GM12878 (cell line): ENCODE data around the gene CPHXL2. TPM values are rescaled to one million over a fixed set of nuclear protein-coding genes. Genes with fewer than 3 reads are reported as not detected.

ENCODE experiments used
- ATAC-seq: fragments of 200-7000 bp; cut with Tn5 transposase; 3 replicates; pipeline ENCODE4 v1.9.1; 2020; ENCODE audit warnings: mild to moderate bottlenecking, moderate library complexity
- BruUV-seq: library from RNA; stranded (reverse); fragments of 400-500 nt; replicated peaks from 2 replicates; lab custom pipeline; 2021; lab: Mats Ljungman, UMichigan
- CTCF ChIA-PET: fragments of 300-600 bp; sonication (Branson Sonifier 250); formaldehyde crosslinking; extraction: SDS; loops from one replicate; lab custom pipeline; 2021; ENCODE audit warnings: inconsistent platforms; lab: Yijun Ruan, JAX
- POLR2A ChIA-PET: fragments of 350-600 bp; formaldehyde crosslinking; extraction: SDS; loops from one replicate; lab custom pipeline; 2021; ENCODE audit warnings: inconsistent platforms; lab: Charles Lee
- RAD21 ChIA-PET: fragments of 300-600 bp; sonication (Branson Sonifier 250); formaldehyde crosslinking; loops from one replicate; lab custom pipeline; 2023; ENCODE audit warnings: antibody characterized with exemption; ENCODE audit not compliant: unreplicated experiment; lab: Charles Lee
- SMC1A ChIA-PET: fragments of 300-600 bp; sonication (Branson Sonifier 250); formaldehyde crosslinking; loops from one replicate; lab custom pipeline; 2023; ENCODE audit not compliant: unreplicated experiment, uncharacterized antibody; lab: Charles Lee
- DNase-seq: peaks from one replicate; pipeline ENCODE4 v3.0.0-alpha.2; 2011; ENCODE audit warnings: low read depth, low spot score
- FAIRE-seq: peaks from 3 replicates; lab custom pipeline; 2011; peaks lifted over from hg19 to GRCh38; lab: Jason Lieb, UNC
- H2AFZ ChIP-seq: 2 replicates; pipeline ENCODE4 v1.6.0; 2011; ENCODE audit warnings: low read depth, low read length, control low read depth; ENCODE audit not compliant: control insufficient read depth
- H3K27ac ChIP-seq: 2 replicates; pipeline ENCODE4 v1.5.1; 2011; ENCODE audit warnings: control low read depth; ENCODE audit not compliant: control insufficient read depth, insufficient read depth
- H3K27me3 ChIP-seq, 2 experiments: replicated peaks in 1 of 2; 2 replicates each; pipeline versions ENCODE4 v1.6.0 to v1.6.1; 2011; ENCODE audit warnings: low read length in 1 of 2; ENCODE audit not compliant: control insufficient read depth in 2 of 2, insufficient read depth in 2 of 2
- H3K36me3 ChIP-seq, 2 experiments: 2 replicates each; pipeline ENCODE4 v1.5.1; 2011; ENCODE audit warnings: low read length in 1 of 2; ENCODE audit not compliant: control insufficient read depth in 2 of 2, insufficient read depth in 2 of 2
- H3K4me1 ChIP-seq: 2 replicates; pipeline ENCODE4 v1.6.1; 2011; ENCODE audit warnings: mild to moderate bottlenecking, low read length, moderate library complexity, mixed read lengths; ENCODE audit not compliant: control insufficient read depth, insufficient read depth
- H3K4me2 ChIP-seq: 2 replicates; pipeline ENCODE4 v1.6.0; 2011; ENCODE audit warnings: control low read depth; ENCODE audit not compliant: control insufficient read depth, insufficient read depth
- H3K4me3 ChIP-seq: fragments of 200-600 bp; sonication (generic); 2 replicates; pipeline ENCODE4 v1.5.1; 2016
- H3K79me2 ChIP-seq: 2 replicates; pipeline ENCODE4 v1.6.0; 2011; ENCODE audit warnings: low read length; ENCODE audit not compliant: control insufficient read depth, insufficient read depth
- H3K9ac ChIP-seq: 2 replicates; pipeline ENCODE4 v1.8.0; 2011; ENCODE audit warnings: low read length, control low read depth, mixed read lengths; ENCODE audit not compliant: control insufficient read depth, insufficient read depth
- H3K9me3 ChIP-seq: replicated peaks from 3 replicates; pipeline ENCODE4 v1.5.1; 2011; ENCODE audit warnings: mild to moderate bottlenecking, low read length; ENCODE audit not compliant: control insufficient read depth, insufficient read depth
- H4K20me1 ChIP-seq: 2 replicates; pipeline ENCODE4 v1.6.0; 2011; ENCODE audit not compliant: control insufficient read depth, insufficient read depth
- JUND ChIP-seq: IDR thresholded peaks from 2 replicates; pipeline ENCODE4 v1.6.1; 2012; ENCODE audit warnings: low read depth, mild to moderate bottlenecking, low read length, improper control_type of control experiment, moderate library complexity
- KLF5 ChIP-seq: fragments of 450-650 bp; IDR thresholded peaks from 2 replicates; pipeline ENCODE4 v1.6.1; 2014; ENCODE audit warnings: mild to moderate bottlenecking; ENCODE audit not compliant: partially characterized antibody
- POLR2AphosphoS2 ChIP-seq: IDR thresholded peaks from 2 replicates; pipeline ENCODE4 v1.6.1; 2011; ENCODE audit warnings: low read depth, mild to moderate bottlenecking, low read length, improper control_type of control experiment, moderate library complexity
- SP1 ChIP-seq: IDR thresholded peaks from one replicate; pipeline ENCODE4 v1.6.1; 2011; ENCODE audit warnings: low read depth, low read length
- WGBS: methylation state at CpG from one replicate; pipeline ENCODE4 v1.1.6; 2016; ENCODE audit warnings: low lambda C conversion rate; ENCODE audit not compliant: insufficient replicate concordance, insufficient coverage; ENCODE audit errors: missing lambda C conversion rate; 5-methylcytosine and 5-hydroxymethylcytosine counted together
- in situ Hi-C: fragments of 300-500 bp; cut with MboI; formaldehyde crosslinking; loops from 9 replicates; pipeline ENCODE4 v1.14.3; 2018; ENCODE audit warnings: mixed read lengths
- intact Hi-C: fragments of 100-400 bp; cut with micrococcal nuclease; formaldehyde crosslinking; loops from one replicate; pipeline ENCODE4 v1.14.2; 2022; ENCODE audit not compliant: unreplicated experiment
- polyA plus RNA-seq, 11 experiments: library from polyadenylated mRNA; depleted of rRNA in 4 of 11; unstranded in 6 of 11; stranded (reverse) in 5 of 11; fragments of >200 nt; fragmentation: Nextera tagmentation in 4 of 11; fragmentation: Illumina TruSeq in 1 of 11; extraction: Ambion mirVana in 4 of 11; extraction: Trizol in 1 of 11; gene quantifications; 1 replicate in 1 of 11; 2 replicates in 10 of 11; pipeline versions ENCODE4 v1.2.1 to v1.2.3, GENCODE V29; 2011 to 2016; ENCODE audit warnings: inconsistent platforms in 2 of 11, missing spikeins in 2 of 11, low read depth in 1 of 11
- total RNA-seq, 4 experiments: library from RNA; depleted of rRNA in 3 of 4; stranded (reverse); fragments of >200 nt in 3 of 4; fragmentation: Illumina TruSeq in 1 of 4; extraction: Trizol in 1 of 4; gene quantifications; 2 replicates each; pipeline versions ENCODE4 v1.2.1 to v1.2.3, GENCODE V29; 2013 to 2021
- TF ChIP-seq, protein P1 (sequence below): IDR thresholded peaks from 2 replicates; pipeline ENCODE4 v1.6.1; 2011; ENCODE audit warnings: borderline replicate concordance, low read depth, mild to moderate bottlenecking, moderate library complexity, mixed read lengths, low read length; ENCODE audit not compliant: insufficient read depth; ENCODE audit errors: extremely low read length
- TF ChIP-seq, protein P2 (sequence below): fragments of 450-650 bp; formaldehyde crosslinking; IDR thresholded peaks from 2 replicates; pipeline ENCODE4 v1.5.0; 2022; ENCODE audit warnings: mild to moderate bottlenecking, missing genetic modification characterization

Gene CPHXL2
- total and polyA plus RNA-seq, 10 of the 15 experiments (the other 5 are each of a cell fraction or from before 2014, with no cell fraction given), result not detected

DNA sequence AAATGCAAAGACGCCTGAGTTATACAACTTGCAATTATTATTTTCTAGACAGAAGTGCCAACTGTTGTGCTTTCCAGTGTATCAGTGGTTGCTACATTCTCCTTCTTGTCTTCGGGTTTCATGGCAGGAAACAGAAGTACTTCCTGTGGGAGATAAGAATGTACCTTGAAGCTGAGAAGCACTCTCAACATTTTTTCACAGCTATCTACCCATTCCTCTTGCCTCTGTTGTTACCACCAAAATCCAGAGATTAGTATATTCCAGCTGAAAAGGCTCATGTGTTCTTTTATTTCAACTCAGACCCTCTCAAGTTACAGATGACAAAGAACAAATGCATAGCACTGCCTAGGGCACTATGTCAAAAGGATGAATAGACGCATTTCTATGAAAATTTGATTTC, 49.0 kb downstream of the CPHXL2 start:
- no peaks in the 10 kb centered on the region for H3K9me3 ChIP-seq
- H3K9ac ChIP-seq, result no peak overlapping the region
- H3K79me2 ChIP-seq, result peaks cover 2% of the 10 kb centered on the region
- ChIA-PET SMC1A (no interaction called here), RAD21 (no interaction called here), POLR2A (no interaction called here), CTCF (no interaction called here)
- H3K27ac ChIP-seq, result no peak overlapping the region
- no peaks in the 10 kb centered on the region for H4K20me1 ChIP-seq
- intact Hi-C loops, result no loop called here
- in situ Hi-C loops, result loop anchor here (10.0 kb wide), 1 partner anchor 163 kb away; the partner anchor contains the start of gene TMEM170A
- H3K4me3 ChIP-seq, result no peak overlapping the region
- TF ChIP-seq SP1 (no peak), POLR2AphosphoS2 (no peak), KLF5 (no peak), JUND (no peak)
- TF ChIP-seq, protein P1, sequence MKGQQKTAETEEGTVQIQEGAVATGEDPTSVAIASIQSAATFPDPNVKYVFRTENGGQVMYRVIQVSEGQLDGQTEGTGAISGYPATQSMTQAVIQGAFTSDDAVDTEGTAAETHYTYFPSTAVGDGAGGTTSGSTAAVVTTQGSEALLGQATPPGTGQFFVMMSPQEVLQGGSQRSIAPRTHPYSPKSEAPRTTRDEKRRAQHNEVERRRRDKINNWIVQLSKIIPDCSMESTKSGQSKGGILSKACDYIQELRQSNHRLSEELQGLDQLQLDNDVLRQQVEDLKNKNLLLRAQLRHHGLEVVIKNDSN, result no peak
- TF ChIP-seq, protein P2, sequence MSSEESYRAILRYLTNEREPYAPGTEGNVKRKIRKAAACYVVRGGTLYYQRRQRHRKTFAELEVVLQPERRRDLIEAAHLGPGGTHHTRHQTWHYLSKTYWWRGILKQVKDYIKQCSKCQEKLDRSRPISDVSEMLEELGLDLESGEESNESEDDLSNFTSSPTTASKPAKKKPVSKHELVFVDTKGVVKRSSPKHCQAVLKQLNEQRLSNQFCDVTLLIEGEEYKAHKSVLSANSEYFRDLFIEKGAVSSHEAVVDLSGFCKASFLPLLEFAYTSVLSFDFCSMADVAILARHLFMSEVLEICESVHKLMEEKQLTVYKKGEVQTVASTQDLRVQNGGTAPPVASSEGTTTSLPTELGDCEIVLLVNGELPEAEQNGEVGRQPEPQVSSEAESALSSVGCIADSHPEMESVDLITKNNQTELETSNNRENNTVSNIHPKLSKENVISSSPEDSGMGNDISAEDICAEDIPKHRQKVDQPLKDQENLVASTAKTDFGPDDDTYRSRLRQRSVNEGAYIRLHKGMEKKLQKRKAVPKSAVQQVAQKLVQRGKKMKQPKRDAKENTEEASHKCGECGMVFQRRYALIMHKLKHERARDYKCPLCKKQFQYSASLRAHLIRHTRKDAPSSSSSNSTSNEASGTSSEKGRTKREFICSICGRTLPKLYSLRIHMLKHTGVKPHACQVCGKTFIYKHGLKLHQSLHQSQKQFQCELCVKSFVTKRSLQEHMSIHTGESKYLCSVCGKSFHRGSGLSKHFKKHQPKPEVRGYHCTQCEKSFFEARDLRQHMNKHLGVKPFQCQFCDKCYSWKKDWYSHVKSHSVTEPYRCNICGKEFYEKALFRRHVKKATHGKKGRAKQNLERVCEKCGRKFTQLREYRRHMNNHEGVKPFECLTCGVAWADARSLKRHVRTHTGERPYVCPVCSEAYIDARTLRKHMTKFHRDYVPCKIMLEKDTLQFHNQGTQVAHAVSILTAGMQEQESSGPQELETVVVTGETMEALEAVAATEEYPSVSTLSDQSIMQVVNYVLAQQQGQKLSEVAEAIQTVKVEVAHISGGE (CRISPR knock-in tag), result no peak
- H3K4me2 ChIP-seq, result no peak overlapping the region
- no peak overlapping the region for H2AFZ ChIP-seq
- WGBS, result 33% methylated on average over 3 of the region's 3 CpGs
- no peaks in the 10 kb centered on the region for H3K4me1 ChIP-seq
- no peak for ATAC-seq
- H3K36me3 ChIP-seq, result peaks cover 21 to 49% of the 10 kb centered on the region in 2 experiments
- H3K27me3 ChIP-seq, result no peaks in the 10 kb centered on the region
- no peak for FAIRE-seq
- no TSS peak for BruUV-seq
- no peak for DNase-seq
